HG03108 (cell line): ENCODE results near the gene LSMEM2.
"Not testable (repeated sequence)": the region's sequence is repeated elsewhere in the genome, so short reads cannot be mapped to it uniquely, and the experiment has no call there.

Experiments
- ATAC-seq: cut with Tn5 transposase; IDR thresholded peaks from one replicate; pipeline ENCODE4 v1.9.1; 2021; ENCODE audit warnings: moderate library complexity; ENCODE audit not compliant: unreplicated experiment

The LSMEM2 gene

DNA sequence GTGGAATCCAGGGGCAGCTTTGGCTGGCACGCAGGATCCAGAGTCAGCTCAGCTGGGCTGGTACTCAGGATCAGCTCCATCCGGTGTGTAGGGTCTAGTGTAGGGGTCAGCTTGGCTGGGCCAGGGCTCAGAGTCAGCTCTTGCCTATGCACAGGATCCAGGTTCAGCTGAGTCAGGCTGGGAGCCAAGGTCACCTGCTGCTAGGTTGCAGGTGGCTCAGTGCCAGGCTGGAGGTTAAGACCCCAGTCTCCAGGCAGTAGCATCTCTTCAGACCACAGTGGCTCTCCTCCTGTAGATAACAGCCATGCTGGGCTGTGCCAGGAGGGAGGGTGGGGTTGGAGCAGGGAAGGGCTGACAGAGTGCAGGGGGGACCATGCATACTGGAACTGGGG lies 18.5 kb downstream of the LSMEM2 start:
- no peak for ATAC-seq

DNA sequence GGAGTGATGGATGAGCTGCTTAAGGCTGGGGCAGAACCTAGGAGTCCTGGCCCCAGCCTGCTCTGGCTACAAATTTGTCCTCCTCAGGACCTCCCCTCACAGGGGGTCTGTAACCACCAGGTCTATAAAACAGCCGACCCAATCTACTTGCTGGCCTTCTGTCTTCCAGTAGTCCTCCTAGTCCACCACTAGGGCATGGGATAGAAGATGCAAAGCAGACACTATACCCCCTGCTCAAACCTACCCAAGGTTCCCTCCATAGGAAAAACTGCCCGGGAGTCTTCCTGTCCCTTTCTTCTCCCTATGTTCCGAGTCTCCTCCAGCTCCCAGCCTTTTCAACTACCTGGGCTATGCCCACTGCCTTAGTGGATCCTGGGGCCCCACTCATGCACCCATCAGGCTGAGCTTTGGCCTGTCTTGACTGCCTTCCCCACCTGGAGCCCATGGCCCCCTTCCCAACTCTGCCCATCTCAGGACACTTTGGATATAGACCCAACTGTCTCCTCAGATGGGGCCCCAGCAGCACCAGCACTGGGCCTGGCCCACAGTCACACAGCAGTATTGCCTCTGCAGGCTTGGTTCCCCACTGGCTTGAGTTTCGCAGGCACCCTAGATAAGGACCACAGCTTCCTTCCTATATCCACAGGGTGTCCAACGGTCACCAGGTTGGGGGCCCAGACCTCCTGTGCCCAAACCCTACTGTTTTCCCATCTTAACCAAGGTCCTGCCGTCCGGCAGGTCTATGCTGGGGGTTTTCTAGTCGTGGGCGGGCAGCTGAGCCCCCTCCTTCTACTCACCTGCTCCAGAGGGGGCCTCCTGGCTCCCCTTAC lies 19.2 kb downstream of the LSMEM2 start:
- no peak for ATAC-seq

DNA sequence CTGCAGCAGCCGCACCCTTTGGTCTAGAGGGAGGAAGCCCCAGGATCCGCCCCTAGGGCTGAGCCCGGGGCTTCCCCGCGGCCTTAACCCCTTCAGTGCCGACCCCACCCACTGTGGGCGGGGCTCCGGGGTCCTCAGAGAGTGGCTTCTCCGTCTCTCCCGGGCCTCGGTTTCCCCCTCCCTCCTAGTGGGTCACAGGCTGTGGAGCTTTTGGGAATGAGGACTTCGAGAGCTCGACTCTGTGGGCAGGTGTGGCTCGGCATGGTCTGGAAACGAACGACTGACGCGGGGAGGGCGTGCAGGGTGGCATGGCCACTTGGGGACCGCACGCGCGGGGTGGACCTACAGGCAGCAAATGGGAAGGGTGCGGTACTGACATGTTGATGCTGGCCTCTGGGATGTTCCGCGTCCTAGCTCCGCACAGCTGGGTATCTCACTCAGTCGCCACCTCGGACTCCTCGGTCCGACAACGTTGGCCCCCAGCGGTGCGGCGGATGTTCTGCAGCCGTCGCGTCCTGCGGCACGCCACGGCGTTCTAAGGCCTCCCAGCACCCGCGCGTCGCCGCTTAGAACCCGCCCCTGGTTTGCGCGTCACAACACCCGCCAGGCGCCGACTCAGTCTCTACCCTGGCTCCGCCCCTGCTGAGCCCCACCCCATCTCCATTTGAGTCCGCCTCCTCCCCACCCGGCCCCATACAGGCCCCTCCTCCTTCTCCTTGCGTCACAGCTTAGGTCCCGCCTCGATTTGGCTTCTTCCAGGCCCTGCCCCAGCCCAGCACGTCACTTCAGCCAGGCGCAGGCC lies 20.1 kb downstream of the LSMEM2 start, which contains the start of the genes HYAL3 and NAA80:
HYAL3 (minus strand) TSS at position 570 of the 802 bp plus-strand sequence. CDS start 3,803 bp downstream, outside the sequence.
NAA80 (minus strand) TSS at position 570 of the 802 bp plus-strand sequence. CDS start 1,942 bp downstream, outside the sequence.
- peak; percentile 77 for ATAC-seq

DNA sequence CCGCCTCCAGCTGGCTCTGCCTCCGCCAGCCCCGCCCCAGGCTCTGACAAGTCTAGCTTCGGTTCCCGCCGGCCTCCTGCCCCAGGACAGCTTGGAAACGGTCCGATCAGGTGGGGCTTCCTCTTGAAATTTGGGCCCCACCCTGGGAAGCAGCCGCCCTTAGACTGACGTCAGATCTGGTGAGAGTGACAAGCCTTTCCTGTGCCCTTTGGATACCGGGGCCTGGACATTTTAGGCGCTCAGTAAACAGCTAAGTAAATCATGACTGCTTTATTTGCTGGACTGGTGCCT lies 20.7 kb downstream of the LSMEM2 start:
- ATAC-seq, result no peak

DNA sequence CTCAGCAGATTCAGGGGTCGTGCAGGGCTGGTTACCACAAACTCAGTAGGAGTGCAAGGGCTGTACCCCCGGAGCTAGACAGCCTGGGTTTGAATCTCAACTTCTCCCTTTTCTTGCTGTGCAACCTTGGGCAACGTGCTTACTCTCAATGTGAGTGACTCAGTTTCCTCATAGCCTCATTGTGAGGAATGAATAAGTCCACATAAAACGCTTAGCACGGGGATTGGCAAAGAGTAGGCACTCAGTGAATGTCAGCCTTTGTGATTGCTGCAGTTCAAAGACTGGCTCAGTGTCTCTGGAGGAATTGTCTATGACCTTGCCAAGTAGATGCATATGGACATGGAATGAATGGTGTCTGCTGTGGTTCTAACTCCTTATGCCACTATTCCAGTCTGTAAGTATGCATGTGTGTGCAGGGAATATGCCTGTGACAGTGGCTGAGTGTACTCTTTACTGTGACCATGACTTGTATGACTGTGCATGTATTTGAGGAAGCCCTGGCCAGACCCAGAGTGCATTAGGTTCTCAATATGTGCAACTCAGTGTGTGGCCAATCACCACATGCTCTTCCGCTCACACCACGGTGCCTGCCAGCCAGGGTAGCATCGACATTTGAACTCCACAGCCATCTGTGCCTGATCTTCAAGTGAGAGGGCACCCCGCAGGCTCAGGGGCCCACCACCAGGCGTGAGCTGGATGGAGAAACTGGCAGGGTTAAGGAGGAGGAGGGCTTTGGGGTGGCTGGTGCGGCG lies 21.2 kb downstream of the LSMEM2 start:
- ATAC-seq, result no peak

DNA sequence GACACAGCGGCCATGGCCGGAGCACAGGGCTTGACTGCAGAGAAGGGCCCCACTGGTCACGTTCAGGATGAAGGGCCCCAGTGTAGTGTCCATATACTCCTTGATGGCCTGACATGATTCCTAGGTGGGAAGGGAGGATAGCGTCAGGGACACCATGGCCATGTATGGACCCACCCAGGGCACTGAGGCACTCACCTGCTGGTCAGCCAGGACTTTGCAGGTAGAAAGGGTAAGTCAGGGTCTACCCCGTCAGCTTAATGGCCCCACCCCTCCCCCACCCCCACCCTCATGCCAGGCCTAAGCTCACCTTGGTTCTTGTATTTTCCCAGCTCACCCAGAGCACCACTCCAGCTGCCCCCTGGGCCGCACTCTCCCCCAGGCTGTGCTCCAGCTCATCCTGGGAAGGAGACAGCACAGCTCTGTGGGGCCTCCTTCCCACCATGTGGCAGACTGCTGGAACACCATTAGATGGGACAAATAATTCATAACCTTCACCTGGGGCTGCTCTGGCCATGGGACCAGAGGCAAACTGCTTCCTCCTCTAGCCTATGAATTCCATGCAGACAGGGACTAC lies 21.9 kb downstream of the LSMEM2 start:
- ATAC-seq, result no peak

DNA sequence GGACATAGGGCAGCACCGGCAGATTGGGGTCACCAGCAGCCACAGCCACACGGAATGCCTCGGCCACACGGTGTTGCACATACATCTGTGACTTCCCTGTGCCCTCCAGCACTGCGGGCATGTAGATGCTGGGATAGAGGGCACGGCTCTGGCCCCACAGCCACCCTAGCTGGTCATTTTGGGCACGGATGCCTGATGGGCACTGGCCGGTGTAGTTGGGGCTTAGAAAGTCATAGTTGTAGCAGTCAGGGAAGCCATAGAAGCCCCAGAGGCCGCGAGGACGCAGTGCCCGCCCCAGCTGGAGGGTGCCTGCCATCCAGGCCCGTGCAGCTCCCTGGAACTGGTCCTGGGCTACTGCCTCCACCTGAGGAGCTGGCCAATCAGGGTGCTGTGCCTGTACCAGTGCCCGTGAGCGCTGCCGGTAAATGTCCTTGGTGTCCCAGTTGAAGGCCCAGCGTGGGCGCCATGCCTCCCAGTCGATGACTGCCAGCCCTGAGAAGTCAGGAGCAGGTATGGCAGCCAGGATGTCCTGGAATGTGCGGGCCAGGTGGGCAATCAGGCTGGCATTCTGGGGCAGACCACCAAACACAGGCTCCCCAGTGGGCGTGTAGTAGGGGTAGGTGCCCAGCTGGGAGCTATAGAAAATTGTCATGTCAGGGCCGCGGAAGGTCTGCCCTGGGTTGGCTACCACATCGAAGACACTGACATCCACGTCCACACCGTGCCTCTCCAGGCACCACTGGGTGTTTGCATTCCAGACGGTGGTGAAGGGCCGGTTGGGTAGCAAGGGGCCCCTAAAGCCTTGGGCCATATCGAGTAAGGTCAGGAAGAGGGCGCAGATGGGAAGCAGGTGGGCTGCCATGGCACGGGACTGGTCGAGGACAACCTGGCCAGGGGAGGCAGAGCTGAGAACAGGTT lies 23.5 kb downstream of the LSMEM2 start:
- no peak for ATAC-seq

DNA sequence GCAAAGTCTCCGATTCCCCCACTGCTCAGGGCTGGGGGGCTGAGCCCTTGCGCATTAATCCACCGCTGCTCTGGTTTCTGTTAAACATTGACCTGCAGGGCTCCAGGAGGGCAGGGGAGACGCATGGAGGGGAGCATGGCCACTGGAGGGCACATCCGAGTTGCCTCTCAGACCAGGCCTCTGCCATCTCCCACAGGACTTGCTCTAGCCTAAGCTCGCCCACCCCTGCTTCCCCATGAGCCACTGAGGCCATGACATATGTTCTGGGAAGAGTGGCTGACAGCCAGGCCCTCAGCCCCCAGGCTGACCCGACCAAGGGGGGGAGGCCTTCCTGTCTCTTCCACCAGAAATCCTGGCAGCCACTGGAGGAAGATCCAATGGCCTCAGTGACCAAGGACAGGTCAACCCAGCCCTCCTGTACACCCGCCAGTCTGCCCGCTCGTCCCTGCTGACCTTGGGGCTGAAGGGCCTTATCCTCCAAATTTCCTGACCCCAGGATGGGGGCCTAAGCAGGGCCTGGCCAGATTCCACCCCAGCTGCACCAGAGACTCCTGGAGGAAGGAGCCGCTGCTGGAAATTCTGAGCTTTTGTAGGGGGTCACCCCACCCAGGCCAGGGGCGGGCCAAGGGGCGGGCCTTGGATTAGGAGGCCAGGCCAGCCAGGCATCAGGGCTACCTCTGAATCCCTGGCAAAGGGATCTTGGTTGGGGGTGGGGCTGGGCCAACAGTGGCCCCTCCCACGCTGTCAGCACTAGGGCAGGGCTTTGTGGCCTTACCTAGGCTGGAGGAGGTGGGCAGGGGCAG lies 24.3 kb downstream of the LSMEM2 start, which contains the start of gene HYAL1:
HYAL1 (minus strand) TSS at position 562 of the 803 bp plus-strand sequence. CDS start 618 bp downstream, outside the sequence.
- ATAC-seq, result no peak

DNA sequence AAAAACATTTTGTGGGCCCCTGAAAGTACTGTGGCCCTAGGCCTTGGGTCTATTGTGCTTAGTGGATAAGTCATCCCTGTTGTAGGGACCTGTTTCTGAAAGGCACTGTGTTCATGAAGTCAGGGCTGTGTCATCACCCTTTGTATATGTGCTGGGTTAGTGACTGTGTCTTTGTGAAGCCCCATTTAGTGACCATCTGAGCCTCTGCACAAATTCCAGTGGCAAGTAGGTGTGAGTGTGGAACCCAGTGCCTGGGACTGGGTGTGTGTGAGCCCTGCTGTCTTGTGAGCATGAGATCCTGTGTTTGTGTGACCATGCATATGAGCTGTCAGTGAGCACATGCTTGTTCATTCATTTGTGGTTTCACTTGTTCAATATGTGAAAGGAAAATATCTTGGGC lies 25.7 kb downstream of the LSMEM2 start:
- ATAC-seq, result no peak

DNA sequence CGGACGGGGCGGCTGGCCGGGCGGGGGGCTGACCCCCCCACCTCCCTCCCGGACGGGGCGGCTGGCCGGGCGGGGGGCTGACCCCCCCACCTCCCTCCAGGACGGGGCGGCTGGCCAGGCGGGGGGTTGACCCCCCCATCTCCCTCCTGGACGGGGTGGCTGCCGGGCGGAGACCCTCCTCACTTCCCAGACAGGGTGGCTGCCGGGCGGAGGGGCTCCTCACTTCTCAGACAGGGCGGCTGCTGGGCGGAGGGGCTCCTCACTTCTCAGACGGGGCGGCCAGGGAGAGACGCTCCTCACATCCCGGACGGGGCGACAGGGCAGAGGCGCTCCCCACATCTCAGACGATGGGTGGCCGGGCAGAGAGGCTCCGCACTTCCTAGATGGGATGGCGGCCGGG lies 33.2 kb downstream of the LSMEM2 start:
- not testable (repeated sequence) for ATAC-seq

DNA sequence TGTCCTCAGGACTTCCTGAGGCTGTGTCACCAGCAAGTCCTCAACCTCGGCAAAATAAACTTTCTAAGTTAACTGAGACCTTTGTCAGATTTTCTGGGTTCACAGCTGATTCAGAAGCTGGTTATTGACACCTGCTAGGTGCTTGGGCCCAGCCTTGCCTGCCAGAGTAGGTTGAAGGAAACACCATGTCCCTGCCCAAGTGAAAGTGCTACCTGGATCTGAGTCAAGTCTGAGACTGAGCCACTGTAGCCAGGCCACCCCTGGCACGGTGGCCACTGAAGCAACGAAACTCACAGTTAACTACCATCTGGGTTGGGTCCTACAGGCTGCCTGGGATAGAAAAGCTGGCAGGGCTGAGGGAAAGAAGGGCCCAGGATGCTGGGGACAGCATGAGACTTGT lies 35.5 kb downstream of the LSMEM2 start:
- ATAC-seq, result no peak

DNA sequence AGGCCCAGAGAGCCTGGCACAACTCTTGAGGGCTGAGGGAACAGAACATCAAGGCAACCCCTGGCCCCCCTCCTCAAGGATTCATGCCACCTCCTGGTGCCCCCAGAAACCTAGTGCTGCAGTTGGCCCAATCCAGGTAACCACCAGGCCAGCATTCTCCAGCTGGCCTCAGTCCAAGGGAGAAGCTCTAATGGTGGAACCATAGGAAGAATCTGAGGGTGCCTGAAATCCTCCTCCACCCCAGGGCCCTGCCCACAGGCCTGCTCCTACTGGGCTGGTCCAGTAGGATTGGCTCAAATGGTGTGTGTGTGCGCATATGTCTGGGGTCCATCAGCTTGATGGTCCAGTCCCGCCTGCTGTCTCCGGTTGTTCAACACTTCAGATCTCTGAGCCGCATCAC lies 35.9 kb downstream of the LSMEM2 start:
- no peak for ATAC-seq

DNA sequence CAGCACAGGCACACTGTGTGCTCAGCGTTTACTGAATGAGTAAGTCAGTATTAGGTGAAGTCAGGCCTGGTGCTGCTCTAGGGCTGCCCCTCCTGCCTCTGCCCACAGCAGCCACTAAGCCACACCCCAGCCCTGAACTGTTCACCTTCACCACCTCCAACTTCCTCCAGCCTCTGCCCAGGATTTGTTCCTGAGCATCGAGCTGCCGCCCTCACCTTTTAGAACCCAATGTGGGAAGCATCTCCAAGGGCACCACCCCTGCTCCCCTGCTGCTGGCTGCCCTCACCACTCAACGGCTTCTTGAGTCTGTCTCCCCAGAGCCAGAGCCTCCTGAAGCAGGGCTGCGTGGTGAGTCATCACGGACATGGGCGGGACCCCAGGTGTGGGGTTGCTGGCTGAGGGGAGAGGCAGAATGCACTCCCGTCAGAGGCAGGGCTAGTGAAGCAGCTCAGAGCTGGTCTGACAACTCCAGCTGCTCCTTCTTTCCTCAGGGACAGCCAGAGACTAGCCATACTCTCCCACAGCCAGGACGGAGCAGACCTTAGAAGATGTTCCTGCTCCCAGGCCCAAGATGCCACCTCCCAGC lies 37.9 kb downstream of the LSMEM2 start:
- ATAC-seq, result no peak

DNA sequence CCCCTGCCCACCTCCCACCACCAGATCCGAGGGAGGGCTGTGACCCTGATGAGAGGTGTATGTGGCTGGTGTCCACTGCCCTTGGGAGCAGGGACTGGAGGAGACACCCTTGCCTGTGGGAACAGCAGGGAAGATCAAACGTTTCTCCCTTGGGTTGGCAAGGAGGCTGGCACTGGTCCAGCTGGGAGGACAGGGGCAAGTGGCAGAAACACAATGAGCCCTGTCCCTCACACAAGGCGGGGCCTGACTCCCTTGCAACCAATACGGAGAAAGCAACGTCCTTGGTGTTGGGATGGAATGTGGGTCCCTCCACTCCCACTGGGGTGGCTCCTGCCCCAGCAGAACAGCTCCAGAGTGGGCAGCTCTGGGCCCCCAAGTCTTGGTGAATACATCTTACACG lies 38.4 kb downstream of the LSMEM2 start:
- ATAC-seq, result no peak

DNA sequence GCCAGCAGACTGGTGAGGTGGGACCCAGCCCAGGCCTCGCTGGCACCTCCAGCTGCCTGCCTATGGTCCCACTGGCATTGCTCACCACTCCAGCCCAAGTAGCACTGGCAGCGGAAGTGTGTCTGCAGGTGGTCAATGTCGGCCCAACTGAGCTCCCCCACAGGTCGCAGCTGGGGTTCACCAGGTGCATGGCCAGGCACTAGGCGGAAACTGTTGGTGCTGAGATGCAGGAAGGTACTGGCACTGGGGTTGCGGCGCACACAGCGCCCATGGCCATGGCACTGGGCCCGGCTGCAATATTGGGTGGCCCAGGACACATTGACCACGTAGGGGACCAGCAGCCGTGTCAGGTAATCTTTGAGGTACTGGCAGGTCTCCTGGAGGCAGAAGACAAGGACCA lies 39.3 kb downstream of the LSMEM2 start:
- no peak for ATAC-seq

DNA sequence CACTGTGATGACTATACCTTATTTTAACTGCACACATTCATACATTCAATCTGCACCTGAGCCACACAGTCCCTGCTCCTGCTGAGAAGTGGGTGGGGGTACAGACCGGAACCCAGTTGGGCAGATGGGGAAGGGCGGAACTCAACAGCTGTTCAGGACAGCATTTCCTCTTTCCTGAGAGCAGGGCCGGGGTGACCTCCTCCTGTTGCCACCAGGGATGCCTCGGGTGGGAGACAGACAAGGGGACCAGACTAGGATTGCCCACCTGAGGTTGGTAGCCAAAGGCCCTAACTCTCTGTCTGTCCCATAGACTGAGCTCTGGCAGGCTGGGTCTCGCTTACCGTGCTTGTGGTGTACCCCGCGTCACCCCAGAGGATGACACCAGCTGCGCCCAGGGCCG lies 39.7 kb downstream of the LSMEM2 start:
- no peak for ATAC-seq

DNA sequence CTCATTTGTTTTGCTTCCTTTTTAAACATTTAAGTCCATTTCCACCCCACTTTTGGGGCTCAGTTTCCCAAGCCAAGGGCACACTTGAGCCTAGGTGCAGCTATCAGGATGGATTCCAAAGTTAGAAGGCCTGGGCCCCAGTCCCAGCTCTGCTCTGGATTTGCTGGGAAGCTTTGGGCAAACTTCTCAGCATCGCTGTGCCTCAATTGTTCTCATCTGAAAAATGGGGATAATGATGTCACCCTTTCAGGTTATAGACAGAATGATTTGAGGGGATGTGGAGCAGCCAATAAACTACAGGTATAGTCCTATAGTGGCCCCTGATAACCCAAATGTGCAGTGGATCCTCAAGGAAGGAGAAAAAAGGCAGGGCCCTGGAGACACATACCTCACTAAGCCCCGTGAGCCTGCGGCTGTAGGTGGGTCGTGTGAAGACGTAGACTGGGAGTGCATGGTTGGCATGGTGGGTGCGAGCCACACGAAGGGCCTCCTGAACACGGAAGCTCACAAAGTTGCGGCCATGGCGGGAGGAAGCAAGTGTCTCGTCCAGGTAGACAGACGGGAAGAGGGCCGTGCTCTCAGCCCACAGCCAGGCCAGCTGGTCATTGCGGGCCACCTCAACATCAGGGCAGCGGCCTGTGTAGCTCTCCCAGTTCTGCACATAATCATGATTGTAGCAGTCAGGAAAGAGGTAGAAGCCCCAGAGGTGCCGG lies 40.5 kb downstream of the LSMEM2 start:
- ATAC-seq, result no peak
